ENCODE results near the gene RPE65. TPM values are rescaled to one million over a fixed set of nuclear protein-coding genes. Genes with fewer than 3 reads are reported as not detected.
"Not testable (repeated sequence)": the region's sequence is repeated elsewhere in the genome, so short reads cannot be mapped to it uniquely, and the experiment has no call there.

The RPE65 gene
- total RNA-seq, 1 donor from 2014 or later, result not detected

GRCh38 chr1:68431076-68431475 lies 18.7 kb downstream of the RPE65 start:
- TF ChIP-seq CTCF (IDR thresholded peaks at IDR 0.05; ENCODE audit: insufficient read depth, low read length, poor library complexity, severe bottlenecking), result no peak
- H3K27me3 ChIP-seq (ENCODE audit: control insufficient read depth, insufficient read depth, low read length), result no peaks in the 10 kb centered on the region
- no peak for DNase-seq (ENCODE audit: low read depth)
- H3K36me3 ChIP-seq (ENCODE audit: control insufficient read depth, insufficient read depth, low read length), result no peaks in the 10 kb centered on the region
- no peak overlapping the region for H3K4me3 ChIP-seq (ENCODE audit: low read depth, low read length)

GRCh38 chr1:68429233-68429808 lies 20.4 kb downstream of the RPE65 start:
- no peaks in the 10 kb centered on the region for H3K36me3 ChIP-seq (ENCODE audit: control insufficient read depth, insufficient read depth, low read length)

GRCh38 chr1:68426594-68426993 lies 23.2 kb downstream of the RPE65 start:
- H3K36me3 ChIP-seq (ENCODE audit: control insufficient read depth, insufficient read depth, low read length), result no peaks in the 10 kb centered on the region
- TF ChIP-seq CTCF (IDR thresholded peaks at IDR 0.05; ENCODE audit: insufficient read depth, low read length, poor library complexity, severe bottlenecking), result no peak

More at GRCh38 chr1:68429233-68429808, 20.4 kb downstream of the RPE65 start:
- no peak for DNase-seq (ENCODE audit: low read depth)
- TF ChIP-seq CTCF (IDR thresholded peaks at IDR 0.05; ENCODE audit: insufficient read depth, low read length, poor library complexity, severe bottlenecking), result no peak
- Histone ChIP-seq H3K27me3 (ENCODE audit: control insufficient read depth, insufficient read depth, low read length) (no peaks in the 10 kb centered on the region), H3K4me3 (ENCODE audit: low read depth, low read length) (no peak overlapping the region)

GRCh38 chr1:68421350-68421749 lies 28.4 kb downstream of the RPE65 start:
- Histone ChIP-seq H3K36me3 (ENCODE audit: control insufficient read depth, insufficient read depth, low read length) (no peaks in the 10 kb centered on the region), H3K4me3 (ENCODE audit: low read depth, low read length) (no peak overlapping the region), H3K27me3 (ENCODE audit: control insufficient read depth, insufficient read depth, low read length) (no peaks in the 10 kb centered on the region)
- no peak for TF ChIP-seq CTCF (IDR thresholded peaks at IDR 0.05; ENCODE audit: insufficient read depth, low read length, poor library complexity, severe bottlenecking)
- no peak for DNase-seq (ENCODE audit: low read depth)

More at GRCh38 chr1:68426594-68426993, 23.2 kb downstream of the RPE65 start:
- no peaks in the 10 kb centered on the region for H3K27me3 ChIP-seq (ENCODE audit: control insufficient read depth, insufficient read depth, low read length)
- no peak for DNase-seq (ENCODE audit: low read depth)
- no peak overlapping the region for H3K4me3 ChIP-seq (ENCODE audit: low read depth, low read length)

- Histone ChIP-seq H3K27me3 (ENCODE audit: control insufficient read depth, insufficient read depth, low read length) (no peaks in the 10 kb centered on the region), H3K36me3 (ENCODE audit: control insufficient read depth, insufficient read depth, low read length) (no peaks in the 10 kb centered on the region), H3K4me3 (ENCODE audit: low read depth, low read length) (no peak overlapping the region)
- no peak for DNase-seq (ENCODE audit: low read depth)
- TF ChIP-seq CTCF (IDR thresholded peaks at IDR 0.05; ENCODE audit: insufficient read depth, low read length, poor library complexity, severe bottlenecking), result no peak
Measured at GRCh38 chr1:68409426-68409825, 40.3 kb downstream of the RPE65 start.

- DNase-seq (ENCODE audit: low read depth), result no peak
- TF ChIP-seq CTCF (IDR thresholded peaks at IDR 0.05; ENCODE audit: insufficient read depth, low read length, poor library complexity, severe bottlenecking), result no peak
- Histone ChIP-seq H3K27me3 (ENCODE audit: control insufficient read depth, insufficient read depth, low read length) (no peaks in the 10 kb centered on the region), H3K36me3 (ENCODE audit: control insufficient read depth, insufficient read depth, low read length) (no peaks in the 10 kb centered on the region), H3K4me3 (ENCODE audit: low read depth, low read length) (no peak overlapping the region)
Measured at GRCh38 chr1:68401506-68401905, 48.2 kb downstream of the RPE65 start.

GRCh38 chr1:68395575-68395974 lies 54.2 kb downstream of the RPE65 start:
- not testable (repeated sequence) for DNase-seq (ENCODE audit: low read depth); H3K36me3 ChIP-seq (ENCODE audit: control insufficient read depth, insufficient read depth, low read length); H3K27me3 ChIP-seq (ENCODE audit: control insufficient read depth, insufficient read depth, low read length); H3K4me3 ChIP-seq (ENCODE audit: low read depth, low read length)

GRCh38 chr1:68392474-68392873 lies 57.3 kb downstream of the RPE65 start:
- H3K27me3 ChIP-seq (ENCODE audit: control insufficient read depth, insufficient read depth, low read length); H3K36me3 ChIP-seq (ENCODE audit: control insufficient read depth, insufficient read depth, low read length); H3K4me3 ChIP-seq (ENCODE audit: low read depth, low read length); DNase-seq (ENCODE audit: low read depth): not testable (repeated sequence)

Data from kidney epithelial cell (primary cell).